ENCODE data around the gene DGKQ. TPM values are rescaled to one million over a fixed set of nuclear protein-coding genes. Genes with fewer than 3 reads are reported as not detected.

The DGKQ gene
- total and polyA plus RNA-seq, 3 donors from 2014 or later: 10.8 to 22.7 (median 20.7) TPM

DNA sequence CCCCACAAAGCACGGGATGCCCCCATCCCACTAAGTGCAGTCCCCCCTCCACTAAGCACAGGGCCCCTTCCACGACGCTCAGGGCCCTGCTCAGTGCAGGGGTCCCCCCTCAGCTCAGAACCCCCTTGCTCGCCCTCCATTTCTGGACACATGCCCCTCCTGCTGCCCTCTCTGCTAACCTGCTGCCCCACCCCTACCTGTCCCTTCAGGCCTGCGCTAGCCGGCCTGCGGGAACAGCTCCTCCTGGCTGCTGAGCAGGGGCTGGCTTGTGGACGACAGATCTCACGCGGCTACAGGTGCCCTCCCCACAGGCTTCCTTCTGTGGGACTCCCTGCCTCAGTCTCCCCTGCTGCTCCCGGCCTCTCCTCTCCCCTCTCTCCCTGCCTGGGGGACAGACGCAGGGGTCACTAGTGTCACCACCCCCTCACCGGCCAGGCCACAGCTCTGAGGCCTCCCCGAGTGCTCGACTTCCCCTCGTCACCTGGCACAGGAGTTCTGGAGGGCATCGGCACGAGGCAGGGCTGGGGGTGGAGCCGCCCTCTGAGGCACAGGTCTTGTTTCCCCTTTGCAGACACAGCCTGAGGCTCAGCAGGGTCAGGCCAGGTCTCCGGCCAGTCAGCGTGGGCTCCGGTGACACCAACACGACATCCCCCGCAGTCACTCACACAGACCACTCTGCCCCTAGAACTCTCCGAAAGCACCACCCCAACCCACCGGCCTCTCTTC is 62.8 kb downstream of the DGKQ start:
- Histone ChIP-seq H3K4me3 (no peak overlapping the region), H3K27ac (no peak overlapping the region), H3K36me3 (ENCODE audit: low read depth, missing control alignments) (no peaks in the 10 kb centered on the region), H3K4me1 (peaks cover 23% of the 10 kb centered on the region), H3K27me3 (no peaks in the 10 kb centered on the region), H3K9me3 (no peaks in the 10 kb centered on the region)
- intact Hi-C loops (cut with DNase I; ENCODE audit: low total_unique reads): no loop called here
- no peak for DNase-seq
- WGBS, 2 donors: 95% methylated on average over 26 of the region's 26 CpGs
- TF ChIP-seq CTCF (IDR thresholded peaks at IDR 0.05): no peak
- TF ChIP-seq POLR2A (IDR thresholded peaks at IDR 0.05): no peak

GRCh38 chr4:909821-910220 is 63.5 kb downstream of the DGKQ start:
- intact Hi-C loops (cut with DNase I; ENCODE audit: low total_unique reads): no loop called here
- no peak overlapping the region for H3K4me3 ChIP-seq
- no peaks in the 10 kb centered on the region for H3K36me3 ChIP-seq (ENCODE audit: low read depth, missing control alignments)
- no peaks in the 10 kb centered on the region for H3K9me3 ChIP-seq
- TF ChIP-seq POLR2A (IDR thresholded peaks at IDR 0.05) (no peak), CTCF (IDR thresholded peaks at IDR 0.05) (no peak)
- H3K27me3 ChIP-seq: no peaks in the 10 kb centered on the region
- H3K4me1 ChIP-seq: peaks cover 19% of the 10 kb centered on the region
- WGBS, 2 donors: 87 to 94% methylated on average over 2 to 12 of the region's 12 CpGs
- no peak for DNase-seq
- H3K27ac ChIP-seq: no peak overlapping the region

DNA sequence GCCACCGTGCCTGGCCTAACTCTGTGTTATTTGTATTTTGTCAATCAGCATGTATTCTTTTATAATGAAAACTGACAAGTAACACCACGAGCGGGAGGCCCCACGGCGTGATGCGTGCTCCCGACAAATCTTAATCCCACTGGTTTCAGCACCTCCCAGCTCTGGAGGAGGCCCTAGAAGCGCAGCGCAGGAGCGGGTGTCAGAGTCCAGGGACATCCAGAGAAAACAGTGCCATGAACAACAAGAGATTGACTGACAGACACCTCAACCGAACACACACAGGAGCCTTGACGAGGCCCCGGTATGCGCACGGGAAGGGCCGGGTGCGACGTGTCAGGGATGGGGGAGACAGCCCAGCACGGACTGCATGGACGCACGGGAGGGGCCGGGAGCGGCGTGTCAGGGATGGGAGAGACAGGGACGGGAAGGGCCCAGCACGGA is 64.2 kb downstream of the DGKQ start:
- no peak for TF ChIP-seq POLR2A (IDR thresholded peaks at IDR 0.05)
- TF ChIP-seq CTCF (IDR thresholded peaks at IDR 0.05): no peak
- no peak overlapping the region for H3K4me3 ChIP-seq
- intact Hi-C loops (cut with DNase I; ENCODE audit: low total_unique reads): no loop called here
- no peaks in the 10 kb centered on the region for H3K9me3 ChIP-seq
- H3K4me1 ChIP-seq: peaks cover 19% of the 10 kb centered on the region
- 94 to 95% methylated on average over 26 of the region's 26 CpGs for WGBS, 2 donors
- no peak for DNase-seq
- no peaks in the 10 kb centered on the region for H3K36me3 ChIP-seq (ENCODE audit: low read depth, missing control alignments)
- no peak overlapping the region for H3K27ac ChIP-seq
- no peaks in the 10 kb centered on the region for H3K27me3 ChIP-seq

Other genes starting within 250 kb of the DGKQ start
- 1 to 10 TPM; 5.5 to 8.2 TPM for gene CPLX1, start 147.4 kb downstream of the DGKQ start, total RNA-seq
- gene CPLX1, start 147.4 kb downstream of the DGKQ start, polyA plus RNA-seq (ENCODE audit: insufficient read depth, low read depth, low replicate concordance): 4.4 TPM
- gene GAK, start 41.3 kb downstream of the DGKQ start, total RNA-seq: 100 to 1,000 TPM; 226 to 229 TPM
- gene GAK, start 41.3 kb downstream of the DGKQ start, polyA plus RNA-seq (ENCODE audit: insufficient read depth, low read depth, low replicate concordance): 130 TPM
- gene TMEM175, start 41.1 kb downstream of the DGKQ start, total RNA-seq: 10 to 100 TPM; 69.2 to 88.2 TPM
- gene TMEM175, start 41.1 kb downstream of the DGKQ start, polyA plus RNA-seq (ENCODE audit: insufficient read depth, low read depth, low replicate concordance): 50.5 TPM
- 10 to 100 TPM; 35.7 to 39.4 TPM for gene IDUA, start 13.5 kb upstream of the DGKQ start, total RNA-seq
- gene IDUA, start 13.5 kb upstream of the DGKQ start, polyA plus RNA-seq (ENCODE audit: insufficient read depth, low read depth, low replicate concordance): 8.9 TPM
- 1 to 10 TPM in 1 of 2 donors, under 1 TPM in 1; 0.99 to 2.0 TPM for gene SLC26A1, start 19.8 kb upstream of the DGKQ start, total RNA-seq
- 0.51 TPM for gene SLC26A1, start 19.8 kb upstream of the DGKQ start, polyA plus RNA-seq (ENCODE audit: insufficient read depth, low read depth, low replicate concordance)
- gene FGFRL1, start 38.1 kb upstream of the DGKQ start, total RNA-seq: 10 to 100 TPM; 13.7 to 25.6 TPM
- gene FGFRL1, start 38.1 kb upstream of the DGKQ start, polyA plus RNA-seq (ENCODE audit: insufficient read depth, low read depth, low replicate concordance): 14.4 TPM
- gene RNF212, start 140.0 kb upstream of the DGKQ start, total RNA-seq: 10 to 100 TPM; 33.6 to 40.3 TPM
- gene RNF212, start 140.0 kb upstream of the DGKQ start, polyA plus RNA-seq (ENCODE audit: insufficient read depth, low read depth, low replicate concordance): 21.0 TPM
- 1 to 10 TPM; 5.6 to 7.1 TPM for gene SPON2, start 199.0 kb upstream of the DGKQ start, total RNA-seq
- gene SPON2, start 199.0 kb upstream of the DGKQ start, polyA plus RNA-seq (ENCODE audit: insufficient read depth, low read depth, low replicate concordance): 21.4 TPM